T-cell (primary cell): ENCODE measurements around the gene WDFY4. TPM values are rescaled to one million over a fixed set of nuclear protein-coding genes. Genes with fewer than 3 reads are reported as not detected.

Source experiments
- ATAC-seq, 4 experiments: fragments of 200-7000 bp in 3 of 4; fragments of 150-1000 bp in 1 of 4; cut with Tn5 transposase; replicated peaks in 1 of 4; 1 replicate in 3 of 4; 2 replicates in 1 of 4; pipeline ENCODE4 v1.10.0; 2021; ENCODE audit warnings: moderate library complexity in 3 of 4, mild to moderate bottlenecking in 2 of 4, moderate number of reproducible peaks in 1 of 4
- CTCF ChIA-PET, 2 donors: fragments of 300-600 bp; sonication (Branson Sonifier 250); formaldehyde crosslinking; loops; one replicate each; lab custom pipeline; 2022; ENCODE audit warnings: antibody characterized with exemption in 2 of 2; lab: Charles Lee
- POLR2A ChIA-PET, 2 donors: fragments of 300-600 bp; sonication (Branson Sonifier 250); formaldehyde crosslinking; loops; one replicate each; lab custom pipeline; 2022; ENCODE audit warnings: antibody characterized with exemption in 2 of 2; lab: Charles Lee
- DNase-seq, 35 experiments: peaks; one replicate each; pipeline versions ENCODE4 v3.0.0 to v3.0.0-alpha.2; 2013 to 2023
- H3K27ac ChIP-seq: one replicate; pipeline ENCODE4 v1.5.1; 2013; ENCODE audit warnings: low read length
- H3K27me3 ChIP-seq, 2 experiments: replicated peaks in 1 of 2; 1 replicate in 1 of 2; 2 replicates in 1 of 2; pipeline versions ENCODE4 v1.6.1 to v1.7.0; 2013; ENCODE audit warnings: low read length in 1 of 2, mixed read lengths in 1 of 2; ENCODE audit not compliant: control insufficient read depth in 2 of 2, insufficient read depth in 2 of 2; ENCODE audit errors: extremely low read depth in 1 of 2
- H3K36me3 ChIP-seq, 2 donors: 1 replicate in 1 of 2; 2 replicates in 1 of 2; pipeline versions ENCODE4 v1.6.1 to v1.7.0; 2013; ENCODE audit warnings: low read length in 1 of 2; ENCODE audit not compliant: control insufficient read depth in 2 of 2, insufficient read depth in 1 of 2; ENCODE audit errors: extremely low read depth in 1 of 2
- H3K4me1 ChIP-seq, 2 experiments: 1 replicate in 1 of 2; 2 replicates in 1 of 2; pipeline versions ENCODE4 v1.6.1 to v1.7.0; 2013; ENCODE audit warnings: low read length in 2 of 2, mixed read lengths in 1 of 2; ENCODE audit not compliant: insufficient read depth in 2 of 2, control insufficient read depth in 1 of 2; ENCODE audit errors: extremely low read depth in 1 of 2
- H3K4me3 ChIP-seq, 2 donors: 1 replicate in 1 of 2; 2 replicates in 1 of 2; pipeline versions ENCODE4 v1.5.1 to v1.7.0; 2013; ENCODE audit warnings: mild to moderate bottlenecking in 2 of 2, low read length in 1 of 2, moderate library complexity in 1 of 2; ENCODE audit not compliant: control insufficient read depth in 1 of 2; ENCODE audit errors: extremely low read depth in 1 of 2
- H3K9me3 ChIP-seq: 2 replicates; pipeline ENCODE4 v1.7.0; 2013
- H3K27ac Mint-ChIP-seq, 2 donors: one replicate each; pipeline ENCODE4 v1.8.0; 2020 to 2021; ENCODE audit warnings: mild to moderate bottlenecking in 2 of 2, mixed read lengths in 2 of 2
- H3K27me3 Mint-ChIP-seq, 2 donors: one replicate each; pipeline ENCODE4 v1.8.0; 2021 to 2022; ENCODE audit warnings: mixed read lengths in 2 of 2
- H3K36me3 Mint-ChIP-seq: one replicate; pipeline ENCODE4 v1.8.0; 2021; ENCODE audit warnings: mixed read lengths
- H3K4me1 Mint-ChIP-seq, 3 donors: one replicate each; pipeline ENCODE4 v1.8.0; 2020 to 2022; ENCODE audit warnings: mixed read lengths in 3 of 3, mild to moderate bottlenecking in 1 of 3
- H3K4me3 Mint-ChIP-seq, 3 donors: one replicate each; pipeline ENCODE4 v1.8.0; 2020 to 2022; ENCODE audit warnings: mild to moderate bottlenecking in 3 of 3, mixed read lengths in 3 of 3, moderate library complexity in 3 of 3
- H3K9me3 Mint-ChIP-seq, 3 donors: one replicate each; pipeline ENCODE4 v1.8.0; 2020 to 2022; ENCODE audit warnings: mixed read lengths in 3 of 3
- WGBS: methylation state at CpG from one replicate; pipeline ENCODE4 v1.1.5; 2013; ENCODE audit warnings: missing lambda C conversion rate; ENCODE audit not compliant: insufficient coverage; 5-methylcytosine and 5-hydroxymethylcytosine counted together
- total RNA-seq, 35 experiments: library from RNA in 6 of 35; stranded (reverse) in 6 of 35; fragments of 120-200 nt in 1 of 35; gene quantifications; one replicate each; pipeline versions ENCODE4 v1.2.1 to v1.2.4 and lab custom pipeline; 2013 to 2026

The WDFY4 gene, protein sequence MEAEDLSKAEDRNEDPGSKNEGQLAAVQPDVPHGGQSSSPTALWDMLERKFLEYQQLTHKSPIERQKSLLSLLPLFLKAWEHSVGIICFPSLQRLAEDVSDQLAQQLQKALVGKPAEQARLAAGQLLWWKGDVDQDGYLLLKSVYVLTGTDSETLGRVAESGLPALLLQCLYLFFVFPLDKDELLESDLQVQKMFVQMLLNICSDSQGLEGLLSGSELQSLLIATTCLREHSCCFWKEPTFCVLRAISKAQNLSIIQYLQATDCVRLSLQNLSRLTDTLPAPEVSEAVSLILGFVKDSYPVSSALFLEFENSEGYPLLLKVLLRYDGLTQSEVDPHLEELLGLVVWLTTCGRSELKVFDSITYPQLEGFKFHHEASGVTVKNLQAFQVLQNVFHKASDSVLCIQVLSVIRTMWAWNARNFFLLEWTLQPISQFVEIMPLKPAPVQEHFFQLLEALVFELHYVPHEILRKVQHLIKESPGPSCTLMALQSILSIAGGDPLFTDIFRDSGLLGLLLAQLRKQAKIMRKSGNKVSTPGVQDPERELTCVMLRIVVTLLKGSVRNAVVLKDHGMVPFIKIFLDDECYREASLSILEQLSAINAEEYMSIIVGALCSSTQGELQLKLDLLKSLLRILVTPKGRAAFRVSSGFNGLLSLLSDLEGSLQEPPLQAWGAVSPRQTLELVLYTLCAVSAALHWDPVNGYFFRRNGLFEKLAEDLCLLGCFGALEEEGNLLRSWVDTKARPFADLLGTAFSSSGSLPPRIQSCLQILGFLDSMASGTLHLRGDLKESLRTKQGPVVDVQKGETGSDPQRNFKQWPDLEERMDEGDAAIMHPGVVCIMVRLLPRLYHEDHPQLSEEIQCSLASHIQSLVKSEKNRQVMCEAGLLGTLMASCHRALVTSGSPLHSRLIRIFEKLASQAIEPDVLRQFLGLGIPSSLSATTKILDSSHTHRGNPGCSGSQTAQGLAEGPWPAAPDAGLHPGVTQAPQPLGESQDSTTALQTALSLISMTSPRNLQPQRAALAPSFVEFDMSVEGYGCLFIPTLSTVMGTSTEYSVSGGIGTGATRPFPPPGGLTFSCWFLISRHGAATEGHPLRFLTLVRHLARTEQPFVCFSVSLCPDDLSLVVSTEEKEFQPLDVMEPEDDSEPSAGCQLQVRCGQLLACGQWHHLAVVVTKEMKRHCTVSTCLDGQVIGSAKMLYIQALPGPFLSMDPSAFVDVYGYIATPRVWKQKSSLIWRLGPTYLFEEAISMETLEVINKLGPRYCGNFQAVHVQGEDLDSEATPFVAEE (N-terminal part only)
- total RNA-seq (10 to 100 TPM in 1 of 5 donors, 1 to 10 TPM in 4; 2.6 to 15.5 (median 4.2) TPM), total RNA-seq (lab: John Stamatoyannopoulos, UW) (0.16 to 43.2 (median 10.4) reads per million in 29 experiments)
- 2.9 TPM for total RNA-seq (2013)

DNA sequence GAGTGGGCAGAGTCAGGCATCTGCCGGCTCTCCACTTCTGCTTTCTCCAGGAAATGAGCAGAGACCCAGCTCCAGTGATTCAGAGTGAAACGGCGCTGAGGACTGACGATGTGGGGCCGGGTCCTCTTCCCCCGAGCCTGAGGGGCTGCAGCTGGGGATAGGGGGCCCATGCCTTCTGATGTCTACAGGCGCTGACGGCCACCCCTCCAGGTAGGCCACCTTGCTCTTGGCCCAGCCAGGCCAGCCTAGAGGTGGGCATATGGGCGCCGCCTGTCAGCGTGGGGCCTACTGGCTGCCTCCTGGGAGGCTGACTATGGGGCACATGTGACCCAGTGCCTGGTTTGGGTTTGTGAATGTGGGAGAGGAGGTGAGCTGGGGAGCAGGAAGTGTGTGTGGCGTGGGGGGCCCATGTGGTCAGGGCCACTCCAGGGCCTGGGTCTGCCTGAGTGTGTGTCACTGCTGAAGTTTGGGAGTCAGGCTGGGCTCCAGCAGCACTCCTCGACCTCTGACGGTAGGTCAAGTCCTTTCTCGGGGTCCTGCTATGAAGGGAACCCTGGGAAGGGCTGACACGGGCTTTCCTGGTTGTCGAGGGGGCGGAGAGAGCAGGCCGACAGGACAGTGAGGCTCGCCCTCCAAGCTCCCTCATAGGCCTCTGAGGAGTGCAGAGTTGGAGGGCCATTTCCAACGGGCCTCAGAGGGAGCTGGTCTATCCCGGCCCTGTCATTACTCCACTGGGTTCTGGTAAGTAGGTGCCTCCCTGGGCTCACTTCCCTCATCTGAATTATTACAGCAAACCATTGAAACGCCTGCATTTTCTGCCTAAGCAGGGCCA lies at the start of gene WDFY4:
TSS of gene WDFY4 (plus strand) at position 82 of the 832 bp plus-strand sequence. CDS start 24,860 bp downstream, outside the sequence.
- peaks cover 4 to 27% of the 10 kb centered on the region in 2 donors for H3K27me3 Mint-ChIP-seq
- POLR2A ChIA-PET = no interaction called here
- peaks cover 0 to 12% of the 10 kb centered on the region in 2 experiments for H3K27me3 ChIP-seq
- no peaks in the 10 kb centered on the region for H3K9me3 ChIP-seq
- H3K4me3 ChIP-seq = no peak within 1 kb of the TSS
- H3K4me3 Mint-ChIP-seq = peak within 1 kb of the TSS in 1 of 3 donors; percentile 62
- peaks cover 0 to 6% (median 0%) of the 10 kb centered on the region in 3 donors for H3K4me1 Mint-ChIP-seq
- no peaks in the 10 kb centered on the region for H3K4me1 ChIP-seq
- ATAC-seq = peak in 2 of 4 experiments; percentile 30 to 37
- no peaks in the 10 kb centered on the region for H3K9me3 Mint-ChIP-seq
- H3K36me3 Mint-ChIP-seq = no peaks in the 10 kb centered on the region
- CTCF ChIA-PET = no interaction called here
- peak in 1 of 35 experiments; percentile 45 for DNase-seq
- H3K27ac Mint-ChIP-seq = peak within 1 kb of the TSS in 1 of 2 donors; percentile 55
- H3K36me3 ChIP-seq = no peaks in the 10 kb centered on the region
- H3K27ac ChIP-seq = no peak within 1 kb of the TSS
- 35% methylated on average over 19 of the region's 23 CpGs for WGBS

DNA sequence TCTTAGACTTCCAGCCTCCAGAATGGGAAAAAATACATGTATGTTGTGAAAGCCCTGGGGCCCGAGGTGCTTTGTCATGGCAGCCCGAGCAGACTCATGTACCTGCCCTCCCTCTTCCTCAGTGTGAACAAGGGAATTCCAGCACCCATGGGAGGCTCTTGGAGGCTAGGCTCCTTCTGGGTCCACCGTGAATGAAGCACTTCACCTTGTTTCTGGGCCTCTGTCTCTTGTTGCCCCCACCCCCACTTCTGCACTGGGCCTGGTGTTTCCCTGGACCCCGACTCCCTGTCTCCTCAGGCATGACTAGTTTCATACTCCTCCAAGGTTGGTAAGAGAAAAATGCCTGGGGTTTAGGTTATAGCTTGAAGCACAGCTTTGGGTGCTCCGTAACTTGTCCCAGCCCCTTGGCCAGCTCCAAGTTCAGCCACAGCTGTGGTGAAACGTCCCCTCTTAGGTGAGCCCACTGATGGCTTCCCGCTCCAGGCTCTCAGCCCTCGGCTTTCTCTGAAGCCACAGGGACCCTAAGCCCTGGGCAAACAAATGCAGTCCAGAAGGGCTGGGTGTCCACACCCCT lies 49.6 kb upstream of the WDFY4 start:
- Histone ChIP-seq H3K36me3 (no peaks in the 10 kb centered on the region), H3K4me3 (no peak overlapping the region), H3K9me3 (no peaks in the 10 kb centered on the region), H3K27ac (no peak overlapping the region), H3K27me3 (peaks cover 0 to 28% of the 10 kb centered on the region in 2 experiments), H3K4me1 (peaks cover 0 to 22% of the 10 kb centered on the region in 2 experiments)
- ATAC-seq = no peak
- Mint-ChIP-seq H3K27me3 (peaks cover 30 to 50% of the 10 kb centered on the region in 2 donors), H3K36me3 (no peaks in the 10 kb centered on the region), H3K9me3 (peaks cover 2 to 12% (median 11%) of the 10 kb centered on the region in 3 donors), H3K4me3 (no peak overlapping the region), H3K27ac (peak overlapping the region in 1 of 2 donors; percentile 77), H3K4me1 (peaks cover 9 to 18% (median 17%) of the 10 kb centered on the region in 3 donors)
- ChIA-PET POLR2A (no interaction called here), CTCF (no interaction called here)
- no peak for DNase-seq
- 78% methylated on average over 7 of the region's 8 CpGs for WGBS

DNA sequence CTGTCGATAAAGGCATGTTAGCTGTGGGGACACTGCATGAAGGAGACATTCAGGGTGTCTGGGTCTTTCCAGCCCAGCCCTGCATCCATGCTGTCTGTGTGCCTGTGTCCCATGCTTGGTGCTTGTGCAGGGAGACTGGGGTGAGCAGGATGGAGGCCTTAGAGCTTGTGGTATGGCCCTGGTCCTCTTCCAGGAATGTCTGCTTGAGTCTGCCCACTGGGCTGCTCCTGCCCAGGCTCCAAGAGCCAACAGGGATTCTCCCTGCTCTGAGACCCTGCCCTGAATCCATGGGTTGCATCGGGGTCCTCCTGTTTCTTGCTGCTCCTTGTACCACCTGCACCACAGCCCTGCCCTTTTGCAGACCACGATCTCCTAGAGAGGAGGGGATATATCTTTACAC lies 48.4 kb upstream of the WDFY4 start:
- H3K9me3 ChIP-seq = peaks cover 1% of the 10 kb centered on the region
- H3K4me1 Mint-ChIP-seq = peaks cover 9 to 18% (median 17%) of the 10 kb centered on the region in 3 donors
- H3K36me3 Mint-ChIP-seq = no peaks in the 10 kb centered on the region
- no peak for ATAC-seq
- H3K4me3 Mint-ChIP-seq = no peak overlapping the region
- H3K27ac ChIP-seq = no peak overlapping the region
- H3K27ac Mint-ChIP-seq = no peak overlapping the region
- WGBS = 40% methylated on average over 1 of the region's 3 CpGs
- H3K9me3 Mint-ChIP-seq = peaks cover 6 to 15% (median 15%) of the 10 kb centered on the region in 3 donors
- H3K27me3 ChIP-seq = peaks cover 0 to 28% of the 10 kb centered on the region in 2 experiments
- no peak overlapping the region for H3K4me3 ChIP-seq
- H3K4me1 ChIP-seq = peaks cover 0 to 22% of the 10 kb centered on the region in 2 experiments
- peaks cover 27 to 50% of the 10 kb centered on the region in 2 donors for H3K27me3 Mint-ChIP-seq
- no peak for DNase-seq
- no peaks in the 10 kb centered on the region for H3K36me3 ChIP-seq
- POLR2A ChIA-PET = no interaction called here
- CTCF ChIA-PET = no interaction called here

DNA sequence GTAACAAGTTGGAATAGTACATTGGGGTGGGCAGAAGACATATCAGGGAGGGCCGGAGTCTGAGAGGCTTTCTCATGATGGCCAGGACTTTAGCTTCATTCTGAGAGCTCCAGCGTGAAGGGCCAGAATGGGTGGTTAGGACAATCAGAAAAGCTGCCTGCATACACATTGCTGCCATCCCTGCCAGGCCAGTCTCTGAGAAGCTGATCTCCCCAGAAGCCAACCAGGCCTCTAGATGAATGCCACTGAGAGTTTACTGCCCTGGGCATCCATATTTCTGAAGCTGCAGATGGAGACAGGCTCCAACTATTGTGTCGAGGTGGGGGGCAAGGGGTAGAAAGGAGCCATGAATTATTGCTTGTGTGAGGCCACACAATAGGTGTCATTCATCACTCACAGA lies 47.8 kb upstream of the WDFY4 start:
- Histone ChIP-seq H3K27me3 (peaks cover 0 to 28% of the 10 kb centered on the region in 2 experiments), H3K27ac (no peak overlapping the region), H3K4me3 (no peak overlapping the region), H3K9me3 (peaks cover 2% of the 10 kb centered on the region), H3K36me3 (no peaks in the 10 kb centered on the region), H3K4me1 (peaks cover 0 to 22% of the 10 kb centered on the region in 2 experiments)
- DNase-seq (no peak), ATAC-seq (no peak)
- Mint-ChIP-seq H3K4me1 (peaks cover 9 to 18% (median 17%) of the 10 kb centered on the region in 3 donors), H3K27me3 (peaks cover 23 to 50% of the 10 kb centered on the region in 2 donors), H3K27ac (no peak overlapping the region), H3K9me3 (peaks cover 7 to 15% (median 15%) of the 10 kb centered on the region in 3 donors), H3K36me3 (no peaks in the 10 kb centered on the region), H3K4me3 (no peak overlapping the region)
- CTCF ChIA-PET = no interaction called here
- WGBS = 81% methylated on average over 3 of the region's 3 CpGs
- POLR2A ChIA-PET = interaction anchor here in 1 of 2 donors (0.6 kb wide), 1 partner anchor 104 kb away, joined by 3 read pairs; no protein-coding TSS in a partner anchor

DNA sequence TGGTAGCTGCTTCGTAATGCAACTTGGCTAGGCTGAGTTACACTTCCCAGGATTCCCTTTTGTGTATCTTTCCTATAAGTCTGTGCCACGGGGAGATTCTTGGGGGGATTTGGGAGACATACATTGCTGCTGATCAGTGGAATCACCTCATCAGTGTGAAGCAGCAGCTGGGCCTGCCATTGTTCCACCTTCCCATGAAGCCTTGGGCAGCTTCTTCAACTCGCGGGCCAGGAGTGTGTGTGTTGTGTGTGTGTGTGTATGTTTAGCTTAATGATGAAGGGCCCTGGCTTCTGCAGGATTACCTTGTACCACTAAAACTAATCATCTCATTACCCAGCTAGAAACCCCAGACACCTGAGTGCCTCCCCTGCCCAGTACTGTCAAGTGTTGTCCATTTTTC lies 46.5 kb upstream of the WDFY4 start:
- H3K9me3 ChIP-seq = peaks cover 2% of the 10 kb centered on the region
- peaks cover 9 to 18% (median 17%) of the 10 kb centered on the region in 3 donors for H3K4me1 Mint-ChIP-seq
- ATAC-seq (no peak), DNase-seq (no peak)
- H3K4me1 ChIP-seq = peaks cover 0 to 22% of the 10 kb centered on the region in 2 experiments
- ChIA-PET POLR2A (no interaction called here), CTCF (no interaction called here)
- no peak overlapping the region for H3K27ac ChIP-seq
- H3K27me3 ChIP-seq = peaks cover 0 to 28% of the 10 kb centered on the region in 2 experiments
- WGBS = 100% methylated on average over 1 of the region's 4 CpGs
- H3K27ac Mint-ChIP-seq = no peak overlapping the region
- H3K36me3 Mint-ChIP-seq = no peaks in the 10 kb centered on the region
- no peak overlapping the region for H3K4me3 Mint-ChIP-seq
- H3K27me3 Mint-ChIP-seq = peaks cover 23 to 44% of the 10 kb centered on the region in 2 donors
- H3K4me3 ChIP-seq = no peak overlapping the region
- H3K9me3 Mint-ChIP-seq = peaks cover 7 to 15% (median 15%) of the 10 kb centered on the region in 3 donors
- no peaks in the 10 kb centered on the region for H3K36me3 ChIP-seq
